DOHH2 (cell line): ENCODE measurements around the gene EIF4E2.

ENCODE experiments used
- EZH2phosphoT487 ChIP-seq: fragments of 200-600 bp; sonication (generic); IDR thresholded peaks from 2 replicates; pipeline ENCODE4 v1.6.1; 2017; ENCODE audit warnings: borderline replicate concordance, mild to moderate bottlenecking, antibody characterized with exemption, low read length, moderate library complexity, mixed read lengths
- TF ChIP-seq, protein P1 (sequence below): fragments of 200-600 bp; sonication (generic); IDR thresholded peaks from one replicate; pipeline ENCODE4 v1.5.1; 2014; ENCODE audit warnings: antibody characterized with exemption, mild to moderate bottlenecking, low read depth, low read length; ENCODE audit not compliant: poor library complexity, severe bottlenecking

DNA sequence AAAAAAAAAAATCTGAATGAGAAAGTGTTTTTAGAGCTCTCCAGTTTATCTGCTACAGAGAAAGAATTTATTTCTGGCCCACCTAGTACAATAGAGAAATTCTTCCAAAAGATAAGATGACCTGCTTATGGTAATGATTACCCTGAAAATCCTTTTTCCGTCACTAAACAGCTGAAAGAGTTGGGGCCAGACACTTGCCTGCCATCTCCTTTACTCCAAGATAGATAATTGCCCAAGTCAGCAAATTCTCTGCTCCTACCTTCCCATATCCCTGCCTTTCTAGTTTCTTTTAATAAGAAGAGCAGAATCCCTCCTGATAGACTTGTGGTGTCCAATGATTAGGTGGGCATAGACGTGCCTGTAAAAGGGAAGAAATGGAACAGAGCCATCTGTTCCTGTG lies 28.1 kb downstream of the EIF4E2 start:
- TF ChIP-seq, protein P1, sequence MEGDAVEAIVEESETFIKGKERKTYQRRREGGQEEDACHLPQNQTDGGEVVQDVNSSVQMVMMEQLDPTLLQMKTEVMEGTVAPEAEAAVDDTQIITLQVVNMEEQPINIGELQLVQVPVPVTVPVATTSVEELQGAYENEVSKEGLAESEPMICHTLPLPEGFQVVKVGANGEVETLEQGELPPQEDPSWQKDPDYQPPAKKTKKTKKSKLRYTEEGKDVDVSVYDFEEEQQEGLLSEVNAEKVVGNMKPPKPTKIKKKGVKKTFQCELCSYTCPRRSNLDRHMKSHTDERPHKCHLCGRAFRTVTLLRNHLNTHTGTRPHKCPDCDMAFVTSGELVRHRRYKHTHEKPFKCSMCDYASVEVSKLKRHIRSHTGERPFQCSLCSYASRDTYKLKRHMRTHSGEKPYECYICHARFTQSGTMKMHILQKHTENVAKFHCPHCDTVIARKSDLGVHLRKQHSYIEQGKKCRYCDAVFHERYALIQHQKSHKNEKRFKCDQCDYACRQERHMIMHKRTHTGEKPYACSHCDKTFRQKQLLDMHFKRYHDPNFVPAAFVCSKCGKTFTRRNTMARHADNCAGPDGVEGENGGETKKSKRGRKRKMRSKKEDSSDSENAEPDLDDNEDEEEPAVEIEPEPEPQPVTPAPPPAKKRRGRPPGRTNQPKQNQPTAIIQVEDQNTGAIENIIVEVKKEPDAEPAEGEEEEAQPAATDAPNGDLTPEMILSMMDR = no peak
- no peak for TF ChIP-seq EZH2phosphoT487
